K562 (cell line): ENCODE measurements around the gene DCTN2. TPM values are rescaled to one million over a fixed set of nuclear protein-coding genes. Genes with fewer than 3 reads are reported as not detected.

Experiments used
- ATAC-seq: fragments of 200-7000 bp; cut with Tn5 transposase; 3 replicates; pipeline ENCODE4 v1.9.1; 2020; ENCODE audit warnings: moderate library complexity
- BruUV-seq: library from RNA; stranded (reverse); fragments of 400-500 nt; replicated peaks from 2 replicates; lab custom pipeline; 2021; lab: Mats Ljungman, UMichigan
- CTCF ChIA-PET: fragments of 300-600 bp; formaldehyde crosslinking; extraction: SDS; loops from one replicate; lab custom pipeline; 2021; ENCODE audit warnings: low intra/inter-chr PET ratio; lab: Yijun Ruan, JAX
- POLR2A ChIA-PET: fragments of 300-600, 350-650 bp; sonication (Branson Sonifier 250); formaldehyde crosslinking; extraction: SDS; loops from one replicate; lab custom pipeline; 2021; ENCODE audit warnings: antibody characterized with exemption, inconsistent platforms; lab: Yijun Ruan, JAX
- DNase-seq, 4 experiments: peaks; one replicate each; pipeline versions ENCODE4 v3.0.0 to v3.0.0-alpha.2; 2011 to 2018; ENCODE audit warnings: low spot score in 3 of 4, mixed read lengths in 3 of 4; ENCODE audit errors: extremely low read depth in 1 of 4
- FAIRE-seq: peaks from 2 replicates; lab custom pipeline; 2011; peaks lifted over from hg19 to GRCh38; lab: Jason Lieb, UNC
- H2AFZ ChIP-seq: 2 replicates; pipeline ENCODE4 v1.6.0; 2011; ENCODE audit warnings: low read depth, low read length, control low read depth, inconsistent platforms
- H3K27ac ChIP-seq: fragments of 200-600 bp; 3 replicates; pipeline ENCODE4 v1.8.0; 2011; ENCODE audit warnings: low read depth, mild to moderate bottlenecking, control low read depth, inconsistent platforms, low read length, moderate library complexity, mixed read lengths; ENCODE audit errors: extremely low read depth
- H3K27me3 ChIP-seq, 2 experiments: fragments of 300-600 bp in 1 of 2; 2 replicates in 1 of 2; 3 replicates in 1 of 2; pipeline versions ENCODE4 v1.6.0 to v1.8.0; 2011; ENCODE audit warnings: inconsistent platforms in 2 of 2, low read length in 2 of 2, mild to moderate bottlenecking in 1 of 2, mixed read lengths in 1 of 2, moderate library complexity in 1 of 2; ENCODE audit not compliant: control insufficient read depth in 2 of 2, insufficient read depth in 2 of 2
- H3K36me3 ChIP-seq: fragments of 300-600 bp; 3 replicates; pipeline ENCODE4 v1.8.0; 2011; ENCODE audit warnings: mild to moderate bottlenecking, low read length, inconsistent platforms; ENCODE audit not compliant: control insufficient read depth, insufficient read depth
- H3K4me1 ChIP-seq, 2 experiments: fragments of 200-600 bp in 1 of 2; replicated peaks in 1 of 2; 2 replicates in 1 of 2; 3 replicates in 1 of 2; pipeline versions ENCODE4 v1.5.1 to v1.8.0; 2011; ENCODE audit warnings: inconsistent platforms in 2 of 2, low read length in 2 of 2, mild to moderate bottlenecking in 1 of 2, mixed read lengths in 1 of 2, moderate library complexity in 1 of 2; ENCODE audit not compliant: control insufficient read depth in 2 of 2, insufficient read depth in 2 of 2
- H3K4me2 ChIP-seq: 2 replicates; pipeline ENCODE4 v1.6.1; 2011; ENCODE audit warnings: low read length, control low read depth, inconsistent platforms, mixed read lengths; ENCODE audit not compliant: insufficient read depth
- H3K4me3 ChIP-seq: fragments of 200-600 bp; sonication (generic), shearing (Covaris generic); 2 replicates; pipeline ENCODE4 v1.5.1; 2016; ENCODE audit warnings: control low read depth, inconsistent platforms
- H3K79me2 ChIP-seq: fragments of 200-600 bp; 3 replicates; pipeline ENCODE4 v1.8.0; 2011; ENCODE audit warnings: low read length, inconsistent platforms; ENCODE audit not compliant: control insufficient read depth, insufficient read depth
- H3K9ac ChIP-seq, 2 experiments: 2 replicates each; pipeline versions ENCODE4 v1.6.0 to v1.6.1; 2011; ENCODE audit warnings: low read depth in 2 of 2, low read length in 2 of 2, control low read depth in 1 of 2, inconsistent platforms in 1 of 2, mild to moderate bottlenecking in 1 of 2, mixed read lengths in 1 of 2; ENCODE audit not compliant: insufficient read depth in 1 of 2
- H3K9me1 ChIP-seq: one replicate; pipeline ENCODE4 v1.6.0; 2011; ENCODE audit warnings: inconsistent platforms, mild to moderate bottlenecking, low read length, moderate library complexity; ENCODE audit not compliant: control insufficient read depth, insufficient read depth
- H3K9me3 ChIP-seq: replicated peaks from 2 replicates; pipeline ENCODE4 v1.5.1; 2011; ENCODE audit warnings: low read depth, low read length, inconsistent platforms; ENCODE audit not compliant: control insufficient read depth, insufficient read depth
- H4K20me1 ChIP-seq: replicated peaks from 2 replicates; pipeline ENCODE4 v1.6.1; 2011; ENCODE audit warnings: low read length, inconsistent platforms, mixed read lengths; ENCODE audit not compliant: control insufficient read depth, insufficient read depth
- ATF1 ChIP-seq, 2 experiments: fragments of 450-650 bp in 1 of 2; IDR thresholded peaks; 2 replicates each; pipeline ENCODE4 v1.6.1; 2016; ENCODE audit warnings: missing compliant biosample characterization in 1 of 2, missing genetic modification characterization in 1 of 2
- CEBPB ChIP-seq: fragments of 450-650 bp; IDR thresholded peaks from 2 replicates; pipeline ENCODE4 v1.6.1; 2016; ENCODE audit warnings: missing genetic modification characterization, missing compliant biosample characterization
- SP1 ChIP-seq: sonication (generic); formaldehyde crosslinking; IDR thresholded peaks from 2 replicates; pipeline ENCODE4 v1.8.1; 2022; ENCODE audit warnings: mild to moderate bottlenecking, missing genetic modification reagents
- WGBS: fragments of 100-300 bp; shearing (Covaris generic); methylation state at CpG from one replicate; pipeline ENCODE4 v1.1.6; 2016; ENCODE audit warnings: low coverage, mixed read lengths; ENCODE audit not compliant: insufficient coverage; ENCODE audit errors: missing lambda C conversion rate; 5-methylcytosine and 5-hydroxymethylcytosine counted together
- in situ Hi-C: fragments of 300-500 bp; cut with MboI; formaldehyde crosslinking; loops from 4 replicates; pipeline ENCODE4 v1.15.0; 2018; ENCODE audit warnings: inconsistent platforms, mixed read lengths
- intact Hi-C: fragments of 100-400 bp; cut with micrococcal nuclease; formaldehyde crosslinking; loops from 2 replicates; pipeline ENCODE4 v1.14.2; 2022
- polyA plus RNA-seq, 8 experiments: library from polyadenylated mRNA; depleted of rRNA in 4 of 8; stranded (reverse) in 5 of 8; unstranded in 3 of 8; fragments of >200 nt; fragmentation: Nextera tagmentation in 2 of 8; fragmentation: Illumina TruSeq in 1 of 8; extraction: Ambion mirVana in 2 of 8; extraction: Trizol in 1 of 8; gene quantifications; 2 replicates each; pipeline versions ENCODE4 v1.2.1 to v1.2.3, GENCODE V29; 2011 to 2014; ENCODE audit warnings: inconsistent platforms in 1 of 8, missing spikeins in 1 of 8
- total RNA-seq, 7 experiments: library from RNA; depleted of rRNA in 6 of 7; stranded (reverse); fragments of >200 nt in 6 of 7; fragmentation: Illumina TruSeq in 2 of 7; extraction: Trizol in 2 of 7; gene quantifications; 2 replicates each; pipeline versions ENCODE4 v1.2.1 to v1.2.3, GENCODE V29; 2011 to 2021; ENCODE audit warnings: low replicate concordance in 1 of 7
- TF ChIP-seq, protein P1 (sequence below): fragments of 250-450 bp; sonication (Bioruptor Pico); IDR thresholded peaks from 2 replicates; pipeline ENCODE4 v1.5.0; 2020; ENCODE audit warnings: mild to moderate bottlenecking, borderline replicate concordance
- TF ChIP-seq, protein P2 (sequence below): fragments of 250-450 bp; sonication (Bioruptor Pico); IDR thresholded peaks from 2 replicates; pipeline ENCODE4 v1.9.0; 2021; ENCODE audit warnings: mild to moderate bottlenecking

The DCTN2 gene
- total and polyA plus RNA-seq, 9 of the 15 experiments (the other 6 are each of a cell fraction or from before 2014, with no cell fraction given) = 43.6 to 270 (median 125) TPM

DNA sequence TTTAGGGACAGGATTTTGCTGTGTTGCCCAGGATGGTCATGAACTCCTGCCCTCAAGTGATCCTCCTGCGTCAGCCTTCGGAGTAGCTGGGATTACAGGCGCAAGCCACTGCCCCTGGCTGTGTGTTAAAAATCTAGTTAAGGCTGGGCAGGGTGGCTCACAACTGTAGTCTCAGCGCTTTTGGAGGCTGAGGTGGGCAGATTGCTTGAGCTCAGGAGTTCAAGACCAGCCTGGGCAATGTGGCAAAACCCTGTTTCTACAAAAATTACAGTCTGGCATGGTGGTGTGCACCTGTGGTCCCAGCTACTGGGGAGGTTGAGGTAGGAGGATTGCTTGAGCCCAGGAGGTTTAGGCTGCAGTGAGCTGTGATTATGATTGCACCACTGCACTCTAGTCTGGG, 35.8 kb downstream of the DCTN2 start:
- H3K4me1 ChIP-seq = no peaks in the 10 kb centered on the region; a peak in 1 of 5 replicates
- no peak overlapping the region for H3K9ac ChIP-seq
- TF ChIP-seq, protein P1, sequence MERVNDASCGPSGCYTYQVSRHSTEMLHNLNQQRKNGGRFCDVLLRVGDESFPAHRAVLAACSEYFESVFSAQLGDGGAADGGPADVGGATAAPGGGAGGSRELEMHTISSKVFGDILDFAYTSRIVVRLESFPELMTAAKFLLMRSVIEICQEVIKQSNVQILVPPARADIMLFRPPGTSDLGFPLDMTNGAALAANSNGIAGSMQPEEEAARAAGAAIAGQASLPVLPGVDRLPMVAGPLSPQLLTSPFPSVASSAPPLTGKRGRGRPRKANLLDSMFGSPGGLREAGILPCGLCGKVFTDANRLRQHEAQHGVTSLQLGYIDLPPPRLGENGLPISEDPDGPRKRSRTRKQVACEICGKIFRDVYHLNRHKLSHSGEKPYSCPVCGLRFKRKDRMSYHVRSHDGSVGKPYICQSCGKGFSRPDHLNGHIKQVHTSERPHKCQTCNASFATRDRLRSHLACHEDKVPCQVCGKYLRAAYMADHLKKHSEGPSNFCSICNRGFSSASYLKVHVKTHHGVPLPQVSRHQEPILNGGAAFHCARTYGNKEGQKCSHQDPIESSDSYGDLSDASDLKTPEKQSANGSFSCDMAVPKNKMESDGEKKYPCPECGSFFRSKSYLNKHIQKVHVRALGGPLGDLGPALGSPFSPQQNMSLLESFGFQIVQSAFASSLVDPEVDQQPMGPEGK (CRISPR knock-in tag) = no peak
- no peak for TF ChIP-seq ATF1 (CRISPR knock-in tag; IDR thresholded peaks at IDR 0.05)
- no peak for TF ChIP-seq ATF1 (tag; IDR thresholded peaks at IDR 0.05)
- TF ChIP-seq, protein P2, sequence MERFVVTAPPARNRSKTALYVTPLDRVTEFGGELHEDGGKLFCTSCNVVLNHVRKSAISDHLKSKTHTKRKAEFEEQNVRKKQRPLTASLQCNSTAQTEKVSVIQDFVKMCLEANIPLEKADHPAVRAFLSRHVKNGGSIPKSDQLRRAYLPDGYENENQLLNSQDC = no peak
- no peak for TF ChIP-seq CEBPB (tag)
- TF ChIP-seq SP1 = no peak
- H3K36me3 ChIP-seq = peaks cover 70% of the 10 kb centered on the region
- 93% methylated on average over 4 of the region's 4 CpGs for WGBS
- intact Hi-C loops = no loop called here
- ChIA-PET POLR2A (interaction anchor here (0.5 to 10.1 kb wide), 6 partner anchors 7 to 52 kb away, joined by 3 to 184 read pairs (median 4); partner anchors contain the start of gene DDIT3), CTCF (interaction anchor here (0.6 kb wide), 1 partner anchor 12 kb away, joined by 3 read pairs; the partner anchor contains the start of gene MBD6)
- DNase-seq = no peak
- no peaks in the 10 kb centered on the region for H3K9me3 ChIP-seq
- H3K27ac ChIP-seq = no peak overlapping the region
- in situ Hi-C loops = no loop called here
- no peak overlapping the region for H2AFZ ChIP-seq
- no peak for ATAC-seq
- no peak overlapping the region for H3K4me2 ChIP-seq
- no peaks in the 10 kb centered on the region for H3K27me3 ChIP-seq
- no peak for FAIRE-seq
- no TSS peak for BruUV-seq
- peaks cover 12% of the 10 kb centered on the region for H4K20me1 ChIP-seq
- peaks cover 3% of the 10 kb centered on the region; the same call in 1 of the 3 replicates for H3K79me2 ChIP-seq
- H3K4me3 ChIP-seq = no peak overlapping the region
- no peaks in the 10 kb centered on the region for H3K9me1 ChIP-seq
